ENCODE measurements around the gene CCDC30.

- TF ChIP-seq CTCF (IDR thresholded peaks at IDR 0.05) = no peak
- TF ChIP-seq POLR2A (IDR thresholded peaks at IDR 0.05) = no peak
These were observed 213.5 kb downstream of the CCDC30 start for GRCh38 chr1:42676534-42677087.

Data from vagina (tissue), 2 donors.